ENCODE data around the gene GNAI1. TPM values are rescaled to one million over a fixed set of nuclear protein-coding genes. Genes with fewer than 3 reads are reported as not detected.
"Not testable (repeated sequence)": the region's sequence is repeated elsewhere in the genome, so short reads cannot be mapped to it uniquely, and the experiment has no call there.

GNAI1 gene
- total RNA-seq, 1 donor, result 25.8 TPM

GRCh38 chr7:80154656-80155333, 20.2 kb downstream of the GNAI1 start:
- H3K4me3 ChIP-seq (ENCODE audit: low read depth, low read length), result no peak overlapping the region
- DNase-seq (ENCODE audit: low read depth), result peak; percentile 63
- TF ChIP-seq, protein P1, sequence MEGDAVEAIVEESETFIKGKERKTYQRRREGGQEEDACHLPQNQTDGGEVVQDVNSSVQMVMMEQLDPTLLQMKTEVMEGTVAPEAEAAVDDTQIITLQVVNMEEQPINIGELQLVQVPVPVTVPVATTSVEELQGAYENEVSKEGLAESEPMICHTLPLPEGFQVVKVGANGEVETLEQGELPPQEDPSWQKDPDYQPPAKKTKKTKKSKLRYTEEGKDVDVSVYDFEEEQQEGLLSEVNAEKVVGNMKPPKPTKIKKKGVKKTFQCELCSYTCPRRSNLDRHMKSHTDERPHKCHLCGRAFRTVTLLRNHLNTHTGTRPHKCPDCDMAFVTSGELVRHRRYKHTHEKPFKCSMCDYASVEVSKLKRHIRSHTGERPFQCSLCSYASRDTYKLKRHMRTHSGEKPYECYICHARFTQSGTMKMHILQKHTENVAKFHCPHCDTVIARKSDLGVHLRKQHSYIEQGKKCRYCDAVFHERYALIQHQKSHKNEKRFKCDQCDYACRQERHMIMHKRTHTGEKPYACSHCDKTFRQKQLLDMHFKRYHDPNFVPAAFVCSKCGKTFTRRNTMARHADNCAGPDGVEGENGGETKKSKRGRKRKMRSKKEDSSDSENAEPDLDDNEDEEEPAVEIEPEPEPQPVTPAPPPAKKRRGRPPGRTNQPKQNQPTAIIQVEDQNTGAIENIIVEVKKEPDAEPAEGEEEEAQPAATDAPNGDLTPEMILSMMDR (IDR thresholded peaks at IDR 0.05; ENCODE audit: insufficient read depth, low read length), result no peak

DNA sequence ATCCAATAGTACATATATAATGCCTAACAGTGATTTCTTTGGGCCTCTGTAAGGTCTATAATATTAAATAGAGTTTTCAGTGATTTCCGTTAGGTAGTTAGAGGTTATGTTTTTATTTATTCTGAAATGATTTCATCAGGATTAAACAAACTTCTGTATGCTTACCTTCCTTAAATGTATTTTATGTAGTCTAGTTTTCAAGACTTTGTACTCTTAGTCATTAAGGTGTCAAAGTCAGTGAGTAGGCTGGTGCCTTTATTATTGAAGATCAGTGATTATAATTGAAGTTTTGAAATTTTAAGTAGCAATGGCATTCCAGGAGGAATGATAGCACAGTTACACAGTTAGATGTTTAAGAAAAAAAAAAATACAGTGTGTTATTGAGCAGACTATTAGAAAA, 20.7 kb downstream of the GNAI1 start:
- TF ChIP-seq, protein P1 (IDR thresholded peaks at IDR 0.05; ENCODE audit: insufficient read depth, low read length), result no peak
- no peak overlapping the region for H3K4me3 ChIP-seq (ENCODE audit: low read depth, low read length)
- no peak for DNase-seq (ENCODE audit: low read depth)

DNA sequence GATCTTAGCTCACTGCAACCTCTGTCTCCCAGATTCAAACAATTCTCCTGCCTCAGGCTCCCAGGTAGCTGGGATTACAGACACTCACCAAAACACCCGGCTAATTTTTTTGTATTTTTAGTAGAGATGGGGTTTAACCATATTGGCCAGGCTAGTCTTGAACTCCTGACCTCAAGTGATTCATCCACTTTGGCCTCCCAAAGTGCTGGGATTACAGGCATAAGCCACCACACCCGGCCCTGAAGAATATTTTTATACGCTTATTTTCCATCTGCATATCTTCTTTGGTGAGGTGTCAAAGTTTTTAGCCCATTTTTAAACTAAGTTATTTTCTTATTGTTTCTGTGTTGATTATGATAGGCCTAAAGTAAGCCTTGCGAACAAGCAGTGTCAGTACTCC, 23.1 kb downstream of the GNAI1 start:
- DNase-seq (ENCODE audit: low read depth); H3K4me3 ChIP-seq (ENCODE audit: low read depth, low read length): not testable (repeated sequence)

DNA sequence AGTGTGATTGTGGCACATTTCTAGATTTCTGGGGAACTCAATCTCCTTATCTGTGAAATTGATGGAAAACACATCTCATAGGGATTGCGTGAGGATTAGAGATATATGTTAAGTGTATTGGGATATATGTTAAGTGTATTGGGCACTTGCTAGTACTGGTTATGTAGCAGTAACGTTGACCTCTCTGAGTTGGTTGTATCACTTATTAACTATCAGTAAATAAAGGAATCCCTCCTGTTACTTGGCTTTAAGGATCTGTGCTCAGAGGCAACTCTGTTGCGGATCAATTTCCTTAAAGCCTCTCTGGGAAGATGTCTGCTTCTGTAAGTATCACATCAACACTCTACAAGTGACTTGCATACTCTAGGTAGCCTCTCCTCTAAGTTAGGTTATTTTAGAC, 25.2 kb downstream of the GNAI1 start:
- TF ChIP-seq, protein P1 (IDR thresholded peaks at IDR 0.05; ENCODE audit: insufficient read depth, low read length), result no peak
- no peak for DNase-seq (ENCODE audit: low read depth)
- no peak overlapping the region for H3K4me3 ChIP-seq (ENCODE audit: low read depth, low read length)

DNA sequence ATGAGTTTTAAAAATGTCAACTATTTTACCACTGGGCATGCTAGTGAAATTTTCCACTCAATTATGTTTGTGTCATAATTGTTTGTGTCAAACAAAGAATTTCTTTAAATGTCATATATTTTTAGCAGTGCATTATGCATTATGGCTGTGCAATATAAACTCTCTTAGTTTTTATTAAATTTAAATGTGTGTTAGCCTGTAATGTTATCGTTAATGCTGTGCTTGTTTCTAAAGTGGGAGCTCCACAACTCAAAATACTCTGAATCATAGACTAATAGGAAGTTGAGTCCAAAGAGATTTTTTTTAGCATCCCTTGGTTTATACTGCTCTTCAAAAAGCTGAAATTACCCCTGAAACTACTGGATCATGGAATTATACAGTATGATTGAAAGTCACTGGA, 26.8 kb downstream of the GNAI1 start:
- TF ChIP-seq, protein P1 (IDR thresholded peaks at IDR 0.05; ENCODE audit: insufficient read depth, low read length), result no peak
- H3K4me3 ChIP-seq (ENCODE audit: low read depth, low read length), result no peak overlapping the region
- no peak for DNase-seq (ENCODE audit: low read depth)

GRCh38 chr7:80165177-80165576, 30.5 kb downstream of the GNAI1 start:
- H3K4me3 ChIP-seq (ENCODE audit: low read depth, low read length), result no peak overlapping the region
- no peak for DNase-seq (ENCODE audit: low read depth)
- TF ChIP-seq, protein P1 (IDR thresholded peaks at IDR 0.05; ENCODE audit: insufficient read depth, low read length), result no peak

- TF ChIP-seq, protein P1 (IDR thresholded peaks at IDR 0.05; ENCODE audit: insufficient read depth, low read length), result no peak
- no peak for DNase-seq (ENCODE audit: low read depth)
- H3K4me3 ChIP-seq (ENCODE audit: low read depth, low read length), result no peak overlapping the region
Observed at GRCh38 chr7:80170445-80170844, 35.8 kb downstream of the GNAI1 start.

All from fibroblast of the aortic adventitia (primary cell).